Ramos (cell line): ENCODE results near the gene FBXO21.

Source experiments
- in situ Hi-C: fragments of 300-500 bp; cut with MboI; formaldehyde crosslinking; loops from one replicate; pipeline ENCODE4 v1.14.3; 2022; ENCODE audit warnings: low sequenced_read_pairs; ENCODE audit not compliant: unreplicated experiment

FBXO21 gene

DNA sequence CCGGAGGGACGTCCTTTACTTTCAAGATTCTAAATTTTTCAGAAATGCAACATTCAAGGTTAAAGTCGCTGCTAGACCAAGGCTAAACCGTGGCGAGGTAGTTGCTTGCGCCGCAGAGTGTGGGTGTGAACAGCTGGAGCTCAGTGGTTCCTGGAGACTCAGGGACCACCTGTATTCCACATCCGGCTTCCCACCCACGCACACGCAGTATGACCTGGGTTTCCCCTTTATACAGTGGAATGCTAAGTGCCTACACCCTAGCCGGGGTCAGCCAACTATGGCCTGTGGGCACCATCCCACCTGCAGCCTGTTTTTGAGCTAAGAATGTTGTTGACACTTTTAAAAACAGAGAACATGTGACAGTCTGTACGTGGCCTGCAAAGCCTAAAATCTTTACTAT is 48.2 kb downstream of the FBXO21 start:
- in situ Hi-C loops: no loop called here

DNA sequence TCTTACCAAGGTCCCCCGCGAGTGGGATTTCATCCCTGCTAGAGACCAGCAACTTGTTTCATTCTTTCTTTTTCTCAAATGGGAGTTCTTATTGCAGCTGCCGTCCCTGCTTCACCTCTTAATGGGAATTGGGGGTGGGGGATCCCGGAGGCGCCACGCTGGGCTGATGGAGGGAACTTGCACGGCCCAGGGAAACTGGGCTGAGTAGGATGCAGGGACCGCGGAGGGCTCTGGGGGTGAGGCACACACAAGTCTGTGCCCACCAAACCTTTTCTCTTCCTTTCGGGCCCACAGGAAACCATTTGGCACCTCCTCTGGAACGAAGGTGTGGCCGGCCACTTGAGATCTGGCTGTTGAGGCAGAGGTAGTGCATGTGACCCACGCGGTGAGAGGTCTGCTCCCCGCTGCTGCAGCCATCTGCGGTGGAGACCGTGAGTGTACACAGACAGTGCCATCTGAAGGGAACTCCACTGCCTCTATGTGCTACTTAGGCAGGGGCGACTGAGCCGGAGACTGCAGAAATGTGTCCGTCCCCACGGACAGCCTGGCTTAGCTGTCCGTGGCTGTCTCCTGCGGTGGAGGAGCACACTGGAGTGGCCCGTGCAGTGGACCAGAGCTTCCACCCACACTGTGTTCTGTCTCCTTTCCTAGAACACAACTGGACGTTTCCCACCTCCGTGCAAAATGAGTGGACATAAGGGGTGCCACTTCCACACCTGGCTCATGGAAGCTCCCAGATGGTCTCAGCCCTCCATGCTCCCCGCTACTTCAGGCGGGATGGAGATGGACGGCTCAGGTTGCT is 49.0 kb downstream of the FBXO21 start:
- in situ Hi-C loops: no loop called here

DNA sequence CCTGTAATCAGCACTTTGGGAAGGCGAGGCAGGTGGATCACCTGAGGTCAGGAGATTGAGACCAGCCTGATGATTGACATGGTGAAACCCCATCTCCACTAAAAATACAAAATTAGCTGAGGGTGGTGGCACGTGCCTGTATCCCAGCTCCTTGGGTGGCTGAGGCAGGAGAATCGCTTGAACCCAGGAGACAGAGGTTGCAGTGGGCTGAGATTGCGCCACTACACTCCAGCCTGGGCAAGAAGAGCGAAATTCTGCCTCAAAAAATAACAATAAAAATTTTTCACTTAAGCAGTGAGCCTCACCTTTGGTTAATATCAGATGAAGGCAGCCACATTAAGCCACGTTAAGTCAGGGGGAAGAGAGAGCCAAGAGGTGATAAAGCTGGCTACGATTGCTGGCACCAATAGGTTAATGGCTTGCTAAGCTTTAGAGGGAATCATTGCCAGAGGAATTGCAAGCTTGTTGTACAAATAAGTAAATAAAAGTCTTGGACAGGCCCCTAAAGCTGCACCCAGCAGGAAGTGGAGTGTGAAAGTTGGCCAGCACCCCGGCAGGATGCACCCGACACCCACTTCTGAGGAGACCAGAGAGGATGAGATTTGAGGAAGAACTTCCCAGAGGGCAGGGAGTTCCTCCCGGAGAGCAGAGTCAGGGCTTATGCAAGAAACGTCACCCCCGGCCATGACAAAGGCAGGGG is 49.7 kb downstream of the FBXO21 start:
- in situ Hi-C loops: no loop called here

DNA sequence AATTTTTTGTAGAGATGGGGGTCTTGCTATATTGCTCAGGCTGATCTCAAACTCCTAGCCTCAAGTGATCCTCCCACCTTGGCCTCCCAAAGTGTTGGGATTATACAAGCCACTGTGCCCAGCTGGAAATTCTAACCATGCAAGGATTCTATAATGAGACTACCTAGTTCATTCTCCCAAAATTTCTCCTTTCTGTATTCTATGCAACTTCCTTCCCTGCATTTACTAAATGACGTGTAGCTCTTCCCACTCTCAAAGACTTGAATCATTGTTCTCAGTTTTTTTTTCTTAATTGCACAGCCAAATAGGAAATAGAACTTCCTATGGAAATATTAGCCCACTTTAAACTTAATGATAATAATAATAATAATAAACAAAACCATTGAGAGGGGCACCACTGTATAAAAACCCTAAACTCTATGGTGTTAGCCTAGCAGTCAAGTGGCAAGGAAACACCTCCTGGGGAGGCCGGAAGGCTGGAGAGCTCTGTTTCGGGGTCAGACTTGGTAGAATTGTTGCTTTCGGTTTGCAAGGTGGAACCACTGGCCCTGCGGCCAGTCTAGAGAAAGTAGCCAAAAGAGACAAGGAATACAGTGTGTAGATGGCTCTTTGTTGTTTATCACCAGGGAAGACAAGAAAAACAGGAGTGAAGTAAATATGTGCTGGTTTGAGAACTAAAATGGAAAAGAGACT is 51.1 kb downstream of the FBXO21 start:
- in situ Hi-C loops: no loop called here

DNA sequence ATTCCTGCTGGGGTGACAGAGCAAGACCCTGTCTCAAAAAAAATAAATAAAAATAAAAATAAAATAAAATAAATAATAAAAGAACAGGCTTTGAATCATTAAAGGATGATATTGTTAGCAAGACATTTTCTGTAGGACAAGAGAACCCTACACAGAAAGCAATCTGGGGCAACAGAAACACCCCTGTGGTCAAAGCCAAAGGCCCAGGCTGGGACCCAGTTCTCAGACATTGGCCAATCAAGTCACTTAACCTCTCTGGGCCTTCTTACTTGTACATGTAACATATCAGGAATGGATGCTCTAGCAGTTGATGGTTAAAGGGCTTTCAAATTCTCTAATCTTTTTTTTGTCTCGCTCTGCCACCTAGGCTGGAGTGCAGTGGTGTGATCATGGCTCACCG is 55.5 kb downstream of the FBXO21 start:
- in situ Hi-C loops: no loop called here

DNA sequence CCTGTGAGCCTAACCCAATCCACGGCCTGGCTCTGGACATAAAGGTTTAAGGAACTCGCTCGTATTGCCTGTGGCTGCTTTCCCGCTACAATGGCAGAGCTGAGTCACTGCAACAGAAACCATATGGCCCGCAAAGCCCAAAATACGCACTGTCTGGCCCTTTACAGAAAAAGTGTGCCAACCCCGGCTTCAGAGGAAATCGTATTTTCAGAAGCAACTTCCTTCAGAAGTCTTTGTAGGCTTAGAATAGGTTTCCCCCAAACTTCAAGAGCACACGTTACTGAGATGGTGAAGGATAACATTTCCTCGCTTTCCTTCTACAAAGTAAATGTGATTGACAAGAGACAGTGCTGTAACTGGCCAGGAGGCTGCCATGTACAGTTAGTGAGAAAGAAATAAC is 56.2 kb downstream of the FBXO21 start:
- in situ Hi-C loops: no loop called here

DNA sequence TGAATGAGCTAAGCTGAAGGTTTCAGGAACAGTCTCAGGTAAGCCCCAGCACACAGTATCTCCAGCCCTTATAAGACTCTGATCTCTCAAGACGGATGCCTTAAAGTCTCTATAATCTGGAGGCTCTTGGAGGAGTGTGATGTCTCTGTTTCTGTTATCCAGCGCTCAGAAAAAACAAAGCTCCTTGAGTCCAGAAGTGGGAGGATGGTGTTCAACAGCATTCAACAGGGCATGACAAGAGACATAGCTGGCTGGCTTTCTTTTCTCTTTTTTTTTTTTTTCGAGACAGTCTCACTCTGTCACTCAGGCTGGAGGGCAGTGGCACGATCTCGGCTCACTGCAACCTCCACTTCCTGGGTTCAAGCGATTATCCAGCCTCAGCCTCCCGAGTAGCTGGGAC is 59.5 kb downstream of the FBXO21 start:
- in situ Hi-C loops: no loop called here

DNA sequence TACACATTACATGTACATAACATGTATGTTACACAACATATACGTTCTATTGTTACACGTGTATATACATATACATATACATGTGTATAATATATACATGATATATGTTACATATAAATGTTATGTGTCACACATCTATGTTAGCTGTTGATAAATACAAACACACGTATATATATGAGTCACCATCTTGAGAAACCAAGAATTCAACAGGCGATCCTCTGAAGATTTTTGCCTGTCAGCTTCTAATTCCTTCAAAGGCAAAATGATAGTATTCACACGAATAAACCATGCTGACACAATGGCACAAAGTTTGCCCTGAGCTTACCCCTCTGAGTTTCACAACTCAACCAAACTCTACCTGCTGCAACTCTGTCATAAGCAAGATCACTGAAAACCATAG is 60.9 kb downstream of the FBXO21 start:
- in situ Hi-C loops: no loop called here

DNA sequence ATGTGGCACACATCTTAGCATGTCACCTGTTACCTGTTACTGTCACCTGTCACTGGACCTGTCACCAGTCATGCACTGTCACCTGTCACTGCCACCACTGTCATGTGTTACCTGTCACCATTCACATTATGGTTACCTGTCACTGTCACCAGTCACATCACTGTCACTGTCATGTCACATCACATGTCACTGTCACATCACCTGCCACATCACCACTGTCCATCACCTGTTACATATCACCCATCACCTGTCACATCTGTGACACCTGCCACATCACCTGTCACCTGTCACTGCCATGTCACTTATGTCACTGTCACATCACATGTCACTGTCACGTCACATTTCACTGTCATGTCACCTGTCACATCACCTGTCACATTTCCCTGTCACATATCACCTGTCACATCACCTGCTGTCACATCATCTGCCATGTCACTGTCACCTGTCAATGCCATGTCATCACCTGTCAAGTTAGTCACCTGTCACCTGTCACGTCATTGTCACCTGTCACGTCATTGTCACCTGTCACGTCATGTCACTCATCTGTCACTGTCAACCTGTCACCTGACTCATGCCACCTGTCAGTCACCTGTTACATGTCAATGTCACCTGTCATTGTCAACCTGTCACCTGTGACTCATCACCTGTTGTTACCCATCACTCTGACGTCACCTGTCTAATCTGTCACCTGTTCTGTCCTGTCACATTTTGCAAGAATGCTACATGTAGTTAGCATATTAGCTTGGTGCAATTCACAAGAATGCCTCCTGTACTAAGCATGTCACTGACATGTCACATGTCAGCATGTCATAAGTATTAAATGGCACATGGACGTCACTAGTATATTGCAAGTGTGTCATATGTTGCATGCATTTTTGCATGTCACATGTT is 62.1 kb downstream of the FBXO21 start:
- in situ Hi-C loops: no loop called here

DNA sequence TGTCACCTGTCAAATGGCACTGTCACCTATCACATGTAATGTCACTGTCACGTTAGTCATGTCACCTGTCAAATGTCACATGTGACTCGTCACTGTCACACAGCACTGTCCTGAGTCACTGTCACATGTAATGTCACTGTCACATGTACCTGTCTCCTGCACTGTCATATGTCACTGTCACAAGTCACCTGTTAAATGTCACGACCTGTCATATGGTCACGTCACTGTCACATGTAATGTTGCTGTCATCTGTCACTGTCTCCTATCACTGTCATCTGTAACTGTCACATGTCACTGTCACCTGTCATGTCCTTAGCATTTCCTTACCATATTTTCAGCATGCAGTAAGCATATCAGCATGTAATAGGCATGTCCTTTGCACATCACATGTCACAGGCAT is 63.9 kb downstream of the FBXO21 start:
- in situ Hi-C loops: no loop called here

DNA sequence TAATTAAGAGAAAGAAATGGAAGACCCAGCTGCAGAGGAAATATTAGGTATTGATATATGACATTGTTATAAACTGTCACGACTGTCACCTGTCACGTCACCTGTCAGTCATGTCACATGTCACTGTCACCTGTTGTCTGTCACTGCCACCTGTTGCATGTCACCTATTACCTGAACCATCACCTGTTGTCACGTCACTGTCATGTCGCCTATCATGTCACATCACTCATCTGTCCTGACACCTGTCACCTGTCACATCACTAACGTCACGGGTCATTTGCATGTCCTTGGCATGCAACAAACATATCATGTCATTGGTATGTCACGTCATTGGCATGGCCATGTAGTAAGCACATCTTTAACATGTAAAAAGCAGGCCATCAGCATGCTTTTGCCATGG is 64.5 kb downstream of the FBXO21 start:
- in situ Hi-C loops: no loop called here

DNA sequence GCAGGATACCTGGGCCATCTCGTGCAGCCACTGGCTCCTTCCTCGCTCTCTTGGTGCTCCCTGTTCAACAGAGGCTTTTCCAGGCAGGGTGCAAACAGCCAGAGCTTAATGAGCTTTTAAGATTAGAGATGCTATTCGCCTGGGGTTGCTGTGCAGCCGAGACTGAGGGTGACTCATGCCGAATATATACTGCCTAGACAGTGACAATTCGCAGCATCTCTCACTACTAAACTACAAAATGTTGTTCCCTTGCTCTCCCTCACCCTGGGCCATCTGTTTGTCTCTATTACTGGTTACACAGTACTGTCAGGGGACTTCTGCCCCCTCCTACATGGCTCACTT is 65.0 kb downstream of the FBXO21 start:
- in situ Hi-C loops: no loop called here

DNA sequence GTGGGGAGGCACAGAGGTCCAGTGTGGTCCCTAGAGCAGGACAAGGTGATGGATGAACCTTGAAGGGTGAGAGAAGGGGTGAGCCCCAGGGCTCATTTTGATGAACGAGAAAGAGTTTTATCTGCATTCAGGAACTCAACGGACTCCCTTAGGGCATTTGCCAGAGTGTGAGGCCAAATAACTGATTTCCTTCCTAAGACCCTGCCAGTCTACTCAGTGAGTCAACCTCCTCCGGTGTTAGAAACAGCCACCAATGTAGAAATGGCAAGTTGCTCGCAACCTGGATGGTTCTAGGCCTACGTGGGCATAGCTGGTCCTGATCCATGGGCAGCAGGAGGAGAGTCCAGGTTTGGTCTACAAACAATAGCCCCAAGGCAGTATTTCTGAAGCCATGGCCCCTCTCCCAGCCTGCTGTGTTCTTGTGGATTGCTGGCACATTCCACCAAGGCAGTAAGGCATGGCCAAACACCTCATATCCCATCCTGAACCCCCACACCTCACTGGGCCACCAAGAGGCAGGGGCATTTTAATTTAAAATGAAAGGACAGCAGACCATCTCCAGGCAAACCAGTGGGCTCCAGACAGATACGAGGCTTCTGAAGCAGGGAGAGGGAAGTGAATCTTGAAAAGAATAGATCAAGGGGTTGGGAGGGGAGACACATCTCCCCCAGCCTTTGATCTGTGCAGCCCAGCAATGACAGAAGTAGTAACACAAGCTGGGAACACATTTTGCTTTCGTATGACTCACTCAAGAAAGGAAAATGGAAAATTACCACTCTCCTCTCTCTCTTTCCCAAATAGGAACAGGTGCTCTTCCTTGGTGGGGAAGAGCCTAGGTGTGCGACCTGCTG is 65.6 kb downstream of the FBXO21 start:
- in situ Hi-C loops: no loop called here

DNA sequence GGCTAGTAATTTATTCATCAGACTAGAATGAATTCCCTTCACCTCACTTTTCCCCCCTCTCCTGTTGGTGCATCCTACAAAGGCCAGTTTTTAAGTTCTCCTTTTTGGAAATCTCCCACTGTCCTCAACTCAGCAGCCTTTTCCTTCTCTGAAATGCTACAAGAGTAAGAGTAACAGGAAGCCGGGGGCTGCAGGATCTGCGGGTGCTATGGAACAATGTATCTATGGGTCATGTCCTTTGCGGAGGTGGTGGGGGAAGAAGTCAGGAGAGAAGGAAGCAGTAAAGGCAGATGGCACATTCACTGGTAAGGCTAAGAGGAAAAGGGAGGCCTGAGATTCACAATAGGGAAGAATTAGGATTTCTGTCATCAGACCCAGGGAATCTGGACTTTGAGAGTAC is 68.8 kb downstream of the FBXO21 start:
- in situ Hi-C loops: no loop called here

DNA sequence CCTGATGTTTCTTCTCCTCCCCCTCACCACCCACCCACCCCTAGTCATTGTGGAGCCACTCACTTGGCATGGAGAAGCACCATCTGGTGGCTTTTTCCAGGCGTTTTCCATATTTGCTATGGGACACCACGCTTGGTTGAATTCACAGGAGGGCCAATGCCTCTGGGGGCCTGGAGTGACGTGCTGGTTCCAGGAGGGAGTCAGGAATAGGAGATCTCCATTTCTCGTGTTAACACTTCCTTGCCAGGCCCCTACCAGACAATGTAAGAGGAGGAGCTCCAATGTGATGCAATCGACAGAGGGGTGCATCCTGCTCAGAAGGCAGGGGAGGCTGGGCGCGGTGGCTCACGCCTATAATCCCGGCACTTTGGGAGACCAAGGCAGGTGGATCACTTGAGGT is 69.5 kb downstream of the FBXO21 start:
- in situ Hi-C loops: no loop called here

DNA sequence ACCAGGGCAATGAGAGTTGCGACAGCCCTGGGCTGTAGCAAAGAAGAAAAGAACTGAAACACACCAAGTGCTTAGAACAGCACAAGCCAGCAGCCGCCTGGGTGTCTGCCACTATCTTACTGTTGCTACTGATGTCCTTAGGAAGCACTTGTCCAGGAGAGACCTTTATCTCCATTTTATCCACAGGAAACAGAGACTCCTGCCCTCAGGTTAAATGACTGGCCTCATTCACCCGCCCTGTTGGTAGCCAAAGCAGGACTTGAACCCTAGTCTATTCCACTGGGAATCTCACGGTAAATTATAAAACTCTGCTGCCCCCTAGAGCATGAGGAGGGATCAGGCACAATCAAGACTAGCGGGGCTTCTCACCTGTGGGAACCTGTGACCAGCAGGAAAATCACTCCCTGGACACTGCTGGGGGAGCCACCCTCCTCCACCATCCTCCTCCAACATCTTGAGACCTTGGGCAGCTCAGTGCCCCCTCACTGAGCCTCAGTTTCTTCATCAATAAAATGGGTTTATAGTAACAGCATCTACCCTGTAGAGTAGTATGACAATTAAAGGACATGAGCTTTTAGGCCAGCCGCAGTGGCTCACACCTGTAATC is 70.6 kb downstream of the FBXO21 start:
- in situ Hi-C loops: loop anchor here (5.0 kb wide), 2 partner anchors 97 to 417 kb away; no protein-coding TSS in a partner anchor

DNA sequence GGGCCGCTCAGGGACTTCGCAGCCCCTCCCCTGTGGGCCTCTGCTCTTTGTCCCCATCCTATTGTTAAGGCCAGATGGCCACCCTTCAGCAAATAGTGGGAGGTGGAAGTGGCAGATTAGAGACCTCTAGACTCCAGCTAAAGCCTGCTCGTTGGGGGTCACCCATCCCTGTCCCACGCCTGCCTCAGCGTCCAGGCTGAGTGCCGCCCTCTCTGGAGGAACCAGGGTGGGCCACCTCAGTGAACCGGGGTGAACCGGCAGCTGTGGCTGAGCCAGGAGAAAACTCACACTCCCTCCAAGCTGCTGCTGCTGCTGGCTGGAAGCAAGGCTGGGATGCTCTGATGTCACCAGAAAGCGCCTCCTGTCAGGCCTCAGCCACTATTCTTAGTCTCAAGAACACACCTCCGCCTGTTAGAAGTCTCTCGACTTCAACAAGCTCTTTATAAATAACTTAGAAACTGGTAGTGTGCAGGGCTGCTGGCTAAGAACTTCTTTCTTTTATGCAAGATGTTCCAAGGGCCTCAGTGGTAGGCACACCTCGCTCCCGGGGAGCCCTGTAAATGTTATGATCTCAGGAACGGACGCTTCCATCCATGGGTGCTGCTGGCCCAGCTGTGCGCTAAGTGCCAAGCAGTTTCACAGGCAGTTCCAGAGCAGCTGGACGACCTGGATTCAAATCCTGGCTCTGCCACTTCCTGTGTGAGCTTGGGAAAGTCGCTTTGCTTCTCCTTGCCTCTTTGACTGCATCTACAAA is 71.3 kb downstream of the FBXO21 start:
- in situ Hi-C loops: loop anchor here (5.0 kb wide), 2 partner anchors 97 to 417 kb away; no protein-coding TSS in a partner anchor

DNA sequence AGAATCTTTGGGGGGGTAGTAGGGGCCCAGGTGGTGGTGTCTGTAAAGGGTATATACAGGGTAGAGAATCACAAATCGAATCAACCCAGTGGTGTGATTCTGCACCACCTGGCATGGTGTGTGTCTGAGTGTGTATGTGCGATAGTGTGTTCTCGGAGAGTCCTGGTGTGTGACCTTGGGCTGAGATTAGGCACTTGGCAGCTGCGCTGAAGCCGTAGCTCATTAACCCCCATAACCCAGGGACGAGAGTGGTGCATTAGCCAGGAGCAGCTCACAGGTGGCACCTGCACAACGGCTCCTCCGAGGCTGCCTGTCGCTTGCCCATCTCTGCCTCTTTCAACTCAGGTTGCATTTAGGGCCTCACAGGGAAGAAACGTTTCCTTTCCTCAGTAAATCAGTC is 75.5 kb downstream of the FBXO21 start:
- in situ Hi-C loops: loop anchor here (5.0 kb wide), 2 partner anchors 92 to 412 kb away; no protein-coding TSS in a partner anchor
